GM18873 (cell line): ENCODE data around the gene VPS13A.
"Not testable (repeated sequence)": the region's sequence is repeated elsewhere in the genome, so short reads cannot be mapped to it uniquely, and the experiment has no call there.

Experiments used
- ATAC-seq: cut with Tn5 transposase; IDR thresholded peaks from one replicate; pipeline ENCODE4 v1.9.1; 2021; ENCODE audit warnings: mild to moderate bottlenecking, moderate library complexity, moderate number of reproducible peaks; ENCODE audit not compliant: unreplicated experiment, low FRiP score

VPS13A gene

DNA sequence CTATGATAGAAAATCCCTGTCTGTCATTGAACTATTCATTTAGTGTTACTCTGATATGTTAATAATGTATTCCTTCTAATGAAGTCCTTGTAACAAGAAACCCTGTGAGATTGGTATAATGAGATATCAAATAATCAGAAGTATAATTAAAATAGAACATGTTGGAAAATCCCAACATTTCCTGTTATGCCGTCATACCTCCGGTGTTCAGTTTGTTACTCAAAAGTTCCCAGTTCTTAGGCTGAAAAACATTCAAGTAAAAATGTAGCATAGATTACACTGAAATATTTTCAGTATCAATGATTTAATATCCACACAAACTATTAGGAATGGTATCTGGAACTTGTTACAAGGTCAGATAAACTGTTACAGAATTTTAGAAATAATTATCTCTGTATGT, 243.3 kb downstream of the VPS13A start:
- ATAC-seq = no peak

DNA sequence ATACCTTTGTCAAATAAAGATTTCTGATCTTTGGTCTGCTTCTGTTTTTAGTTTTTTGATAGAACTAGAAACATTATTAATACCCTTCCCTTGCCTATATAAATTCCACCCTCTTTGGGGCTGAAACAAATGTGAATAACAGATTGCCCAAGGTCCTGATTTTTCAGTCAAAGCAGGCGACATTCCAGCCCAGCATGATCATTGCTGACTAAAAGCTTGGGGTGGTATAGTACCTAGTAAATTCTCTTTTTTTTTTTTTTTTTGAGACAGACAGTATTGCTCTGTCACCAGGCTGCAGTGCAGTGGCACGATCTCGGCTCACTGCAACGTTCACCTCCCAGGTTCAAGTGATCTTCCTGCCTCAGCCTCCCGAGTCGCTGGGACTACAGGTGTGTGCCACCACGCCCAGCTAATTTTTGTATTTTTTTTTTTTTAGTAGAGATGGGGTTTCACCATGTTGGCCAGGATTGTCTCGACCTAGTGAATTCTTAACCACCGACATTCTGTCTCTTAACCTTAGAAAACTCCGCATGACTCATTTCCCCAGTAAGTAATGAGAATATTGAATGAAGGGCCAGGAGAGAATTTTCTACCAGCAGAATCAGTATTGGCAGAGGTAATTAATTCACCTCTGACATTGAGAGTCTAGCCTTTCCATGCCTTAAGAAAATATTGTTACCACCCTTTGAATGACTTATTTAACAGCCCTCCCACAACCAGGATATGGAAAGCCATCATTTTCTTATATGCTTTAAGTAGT, 244.4 kb downstream of the VPS13A start:
- ATAC-seq = no peak

DNA sequence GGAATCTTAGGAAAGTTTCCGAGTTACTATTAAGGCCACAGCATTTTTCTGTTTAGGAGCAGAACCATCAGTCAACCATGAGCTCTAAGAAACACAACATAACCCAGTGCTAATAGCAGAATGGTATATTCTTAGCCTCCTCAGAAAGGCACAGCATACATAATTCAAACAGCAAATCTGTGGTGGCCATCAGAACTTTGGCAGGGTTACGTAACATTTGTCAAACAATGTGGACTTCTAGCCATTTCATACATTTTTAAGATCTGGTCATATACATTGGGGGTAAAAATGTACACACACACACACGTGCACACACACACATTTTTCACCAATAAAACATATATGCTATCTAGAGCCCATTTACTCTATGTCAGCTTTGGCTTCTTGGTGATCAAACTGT, 245.6 kb downstream of the VPS13A start:
- ATAC-seq = no peak

DNA sequence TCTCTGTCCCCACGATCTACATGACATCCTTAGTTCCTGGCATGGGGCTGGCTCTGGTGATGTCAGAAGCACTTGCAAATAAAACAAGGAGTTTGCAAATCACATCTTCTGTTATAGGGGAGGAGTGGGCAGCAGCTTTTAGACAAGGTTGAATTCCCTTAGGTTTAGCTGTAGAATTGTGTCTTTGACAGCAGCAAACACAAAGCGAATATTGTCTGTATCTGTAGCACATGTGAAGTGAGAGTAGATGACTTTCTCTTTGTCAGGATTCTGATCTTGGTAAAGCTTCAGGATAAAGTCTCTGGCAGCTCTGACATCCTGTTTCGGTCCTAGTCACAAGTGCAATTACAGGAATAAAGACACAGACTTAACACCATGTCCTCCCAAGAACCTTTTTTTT, 246.5 kb downstream of the VPS13A start:
- no peak for ATAC-seq

DNA sequence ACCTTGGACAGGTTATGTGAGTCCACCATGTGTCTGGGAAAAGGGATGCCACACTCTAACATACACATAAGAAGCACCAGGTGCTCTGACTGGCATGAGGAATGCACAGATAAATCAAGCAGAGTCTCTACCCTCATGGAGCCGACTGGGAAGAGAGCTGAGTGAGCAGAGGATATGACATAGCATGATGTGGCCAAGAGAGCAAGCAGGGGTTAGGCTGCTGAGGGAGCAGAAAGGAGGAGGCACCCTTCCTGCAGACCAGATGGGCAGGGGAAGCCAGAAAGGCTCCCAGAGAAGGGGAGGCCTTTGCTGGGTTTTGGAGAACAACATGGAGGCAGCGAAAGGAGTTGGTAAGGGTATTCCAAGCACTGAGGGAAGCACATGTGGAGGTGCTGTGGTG, 247.7 kb downstream of the VPS13A start:
- ATAC-seq = no peak

DNA sequence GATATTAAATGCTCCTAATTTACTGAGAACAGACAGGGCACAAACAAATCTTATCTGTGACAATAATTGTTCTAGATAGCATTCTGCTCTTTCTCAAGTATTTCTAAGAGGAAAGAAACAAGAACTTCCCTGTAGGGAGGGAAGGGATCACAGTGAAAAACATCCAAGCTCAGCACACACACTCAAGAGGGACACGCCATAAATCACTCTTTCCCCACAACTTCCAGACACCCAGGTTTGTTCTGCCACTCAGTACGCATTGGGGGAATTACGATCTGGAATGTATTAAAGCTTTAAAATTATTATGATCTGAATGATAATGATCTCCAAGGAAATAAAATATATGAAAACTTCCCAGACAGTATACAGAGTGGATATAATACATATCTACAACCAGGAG, 249.4 kb downstream of the VPS13A start:
- ATAC-seq = no peak

DNA sequence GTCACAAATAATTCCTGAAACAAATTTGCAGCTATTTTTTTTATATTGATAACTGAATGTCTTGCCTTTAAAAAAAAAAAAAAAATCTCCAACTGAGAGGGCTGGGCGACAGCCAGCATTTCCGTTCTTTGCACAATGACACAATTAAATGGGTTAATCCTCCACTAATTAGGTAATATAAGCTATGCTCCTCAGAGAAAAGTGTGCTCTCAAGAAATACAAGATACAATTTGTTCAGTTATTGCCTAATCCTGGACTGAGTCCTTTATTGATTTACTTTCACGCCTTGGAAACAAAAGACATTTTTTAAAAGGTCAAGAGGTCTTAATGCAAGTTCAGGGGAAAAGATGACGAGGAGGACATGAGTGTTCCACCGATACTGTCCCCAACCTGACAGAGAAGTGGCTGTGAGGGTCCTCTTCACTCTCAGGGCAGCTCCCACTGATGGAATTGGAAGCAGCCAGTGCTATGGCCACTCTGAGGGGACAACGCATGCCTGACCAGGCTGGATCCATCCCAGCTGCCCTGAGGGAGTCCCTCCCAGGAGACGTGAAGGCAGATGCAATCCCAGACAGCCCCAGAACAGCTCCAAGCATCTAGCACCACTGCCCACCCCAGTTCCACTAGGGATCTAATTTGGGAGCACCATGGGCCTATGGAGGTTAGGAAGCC, 250.1 kb downstream of the VPS13A start:
- no peak for ATAC-seq

DNA sequence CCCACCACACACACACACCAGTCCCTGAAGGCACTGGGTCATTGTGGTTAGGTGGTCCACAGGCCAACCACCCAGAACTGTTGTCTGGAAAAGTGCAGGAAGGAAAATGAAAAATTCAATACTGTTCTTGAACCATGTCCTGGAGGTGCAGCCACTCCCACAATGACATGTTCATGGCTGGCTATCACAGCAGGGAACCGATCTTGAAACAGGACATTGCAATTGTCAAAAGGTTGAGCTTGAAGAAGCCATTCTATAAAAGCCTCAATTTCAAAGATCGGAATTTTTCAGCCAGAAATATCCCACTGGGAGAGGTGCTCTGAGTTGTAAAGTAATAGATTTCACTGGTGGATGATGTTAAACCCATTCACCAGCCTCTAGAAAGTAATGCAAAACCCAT, 252.6 kb downstream of the VPS13A start:
- no peak for ATAC-seq

DNA sequence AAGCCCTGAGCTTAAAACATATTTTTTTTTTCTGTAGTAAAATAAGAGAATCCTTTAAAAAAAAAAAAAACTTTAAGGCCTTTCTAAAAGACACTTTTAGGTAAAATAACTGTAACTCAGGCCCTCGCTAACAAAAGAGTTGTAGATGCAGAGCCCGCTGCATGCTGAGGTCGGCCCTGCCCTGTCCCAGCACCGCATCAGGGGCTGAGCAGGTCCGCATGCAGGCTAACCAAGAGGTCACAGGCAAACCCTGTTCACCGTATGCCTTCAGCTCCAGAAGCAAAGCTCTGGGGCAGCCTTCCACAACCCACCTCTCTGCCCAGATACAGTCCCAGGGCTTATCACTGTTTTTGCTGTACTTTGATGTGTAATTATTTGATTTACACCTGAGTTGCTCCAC, 254.7 kb downstream of the VPS13A start:
- ATAC-seq = no peak

DNA sequence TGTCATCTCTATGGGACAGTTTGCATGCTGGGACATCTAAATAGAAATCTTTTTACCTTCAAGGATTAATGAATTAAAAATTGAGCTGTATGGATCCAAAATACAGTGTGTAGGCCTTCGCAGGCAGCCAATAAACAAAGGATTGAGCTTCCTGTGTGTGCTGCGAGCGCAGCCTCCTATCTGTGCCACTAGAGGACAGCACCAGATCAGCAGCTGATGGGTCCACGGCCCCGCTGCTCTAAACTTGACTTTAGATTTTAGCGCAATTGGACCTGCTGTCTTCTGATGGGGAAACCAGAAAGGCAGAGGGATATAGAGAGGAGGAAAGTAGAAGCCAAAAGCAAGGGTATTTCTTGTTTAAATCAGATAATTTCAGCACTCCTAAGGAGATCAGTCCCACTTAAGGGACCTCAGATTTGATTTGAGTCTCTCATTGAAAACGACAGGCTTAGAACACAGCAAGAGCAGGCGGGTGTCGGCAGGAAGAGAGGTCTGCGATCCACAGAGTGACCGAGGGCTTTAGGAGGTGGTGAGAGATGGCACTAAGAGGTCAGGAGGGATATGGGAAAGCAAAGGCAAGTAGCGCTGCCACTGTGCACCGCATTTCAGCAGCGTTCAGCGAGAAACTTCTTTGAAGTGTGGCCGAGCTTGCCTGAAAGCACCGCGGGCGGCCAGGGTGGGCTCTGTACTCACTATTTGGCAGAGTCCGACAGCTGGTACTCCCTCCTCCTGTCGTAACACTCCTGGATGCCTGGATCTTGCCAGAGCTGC, 256.5 kb downstream of the VPS13A start:
- peak; percentile 89 for ATAC-seq

DNA sequence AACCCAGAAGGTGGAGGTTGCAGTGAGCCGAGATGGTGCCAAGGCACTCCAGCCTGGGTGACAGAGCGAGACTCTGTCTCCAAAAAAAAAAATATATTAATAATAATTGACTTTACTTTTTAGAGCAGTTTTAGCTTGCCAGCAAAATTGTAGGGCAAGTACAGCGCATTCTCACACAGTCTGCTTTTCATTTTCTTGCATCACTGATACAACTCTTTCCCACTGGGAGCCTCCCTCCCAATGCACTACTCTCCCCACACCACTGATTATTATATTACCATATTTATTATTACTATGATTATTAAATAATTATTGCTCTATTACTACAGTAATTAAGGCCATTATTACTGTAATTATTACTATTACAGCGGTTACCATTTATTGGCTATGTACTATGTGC, 257.9 kb downstream of the VPS13A start:
- ATAC-seq = no peak

DNA sequence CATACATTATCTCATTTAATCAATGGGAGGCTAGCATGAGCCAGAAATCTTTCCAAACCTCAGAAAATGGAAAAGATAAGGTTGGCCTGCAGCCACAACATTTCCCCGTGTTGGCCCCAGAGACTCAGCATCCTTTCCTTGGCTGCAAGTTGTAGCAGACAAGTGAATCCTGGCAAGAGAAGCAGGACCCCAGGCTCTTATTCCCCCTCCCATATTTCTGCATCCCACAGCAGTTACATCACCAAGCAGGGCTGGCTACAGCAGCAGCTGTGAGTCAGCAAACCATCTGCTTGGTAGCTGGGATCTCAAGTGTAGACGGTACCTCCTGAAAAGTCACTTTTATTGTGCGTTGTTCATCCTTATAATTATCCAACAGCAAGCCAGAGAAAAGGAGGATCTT, 258.4 kb downstream of the VPS13A start:
- no peak for ATAC-seq

DNA sequence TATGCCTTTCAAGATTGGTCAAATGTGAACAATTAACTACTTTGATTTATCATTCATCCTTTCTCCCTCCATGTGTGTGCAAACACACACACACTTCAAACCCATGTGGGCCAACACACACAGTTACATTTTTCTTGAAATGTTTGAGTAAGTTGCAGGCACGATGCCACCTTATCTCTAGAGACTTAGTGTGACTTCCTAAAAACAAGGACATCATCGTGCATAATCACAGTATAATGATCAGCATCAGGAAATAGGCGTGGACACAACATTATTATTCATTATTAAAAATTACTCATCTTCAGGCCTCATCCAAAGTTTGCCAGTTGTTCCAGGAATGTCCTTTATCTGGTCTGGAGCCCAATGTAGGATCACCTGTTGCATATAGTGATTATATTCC, 261.3 kb downstream of the VPS13A start:
- no peak for ATAC-seq

DNA sequence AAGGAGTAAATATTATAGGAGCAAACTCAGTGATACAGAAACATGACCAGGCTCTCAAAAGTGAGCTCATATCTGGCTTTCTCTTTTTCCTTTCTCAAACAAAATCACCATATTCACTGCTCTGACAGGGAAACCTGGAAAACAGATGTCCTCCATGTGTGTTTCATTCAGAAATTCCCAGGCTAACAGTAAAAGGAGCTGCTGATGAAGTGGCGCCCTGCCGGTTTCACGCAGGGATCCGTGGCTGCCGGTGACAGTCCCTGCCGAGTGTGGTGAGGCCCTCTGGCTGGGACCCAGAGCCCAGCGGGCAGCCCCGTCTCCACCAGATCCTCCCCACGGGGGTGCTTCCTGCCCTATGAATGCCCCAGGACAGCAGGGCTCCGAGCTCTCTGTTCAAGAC, 262.7 kb downstream of the VPS13A start:
- no peak for ATAC-seq

DNA sequence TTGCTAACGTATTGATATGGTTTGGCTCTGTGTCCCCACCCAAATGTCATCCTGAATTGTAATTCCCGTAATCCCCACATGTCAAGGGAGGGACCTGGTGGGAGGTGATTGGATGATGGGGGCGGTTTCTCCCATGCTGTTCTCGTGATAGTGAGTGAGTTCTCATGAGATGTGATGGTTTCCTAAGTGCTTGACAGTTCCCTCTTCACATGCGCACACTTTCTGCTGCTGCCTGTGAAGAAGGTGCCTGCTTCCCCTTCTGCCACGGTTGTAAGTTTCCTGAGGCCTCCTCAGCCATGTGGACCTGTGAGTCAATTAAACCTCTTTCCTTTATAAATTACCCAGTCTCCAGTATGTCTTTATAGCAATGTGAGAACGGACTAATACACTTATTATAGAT, 263.8 kb downstream of the VPS13A start:
- not testable (repeated sequence) for ATAC-seq

DNA sequence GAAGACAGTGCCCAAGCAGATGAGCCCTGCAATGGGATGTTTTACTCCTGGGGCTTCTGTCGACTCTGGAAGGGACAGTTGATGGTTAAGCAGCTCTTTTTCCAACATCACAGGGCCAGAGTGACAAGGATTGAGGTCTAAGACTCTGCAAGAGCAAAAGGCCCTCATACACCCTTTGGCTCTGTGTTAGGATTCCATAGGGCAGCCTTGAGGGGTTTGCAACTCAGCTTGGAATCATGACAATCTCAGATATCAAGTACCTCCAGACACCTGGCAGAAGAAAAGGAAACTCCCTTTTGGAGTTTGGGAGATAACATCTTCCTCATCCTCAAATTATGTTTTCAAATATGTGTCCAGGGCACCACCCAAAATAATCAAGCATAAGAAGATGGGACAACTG, 265.1 kb downstream of the VPS13A start:
- no peak for ATAC-seq

DNA sequence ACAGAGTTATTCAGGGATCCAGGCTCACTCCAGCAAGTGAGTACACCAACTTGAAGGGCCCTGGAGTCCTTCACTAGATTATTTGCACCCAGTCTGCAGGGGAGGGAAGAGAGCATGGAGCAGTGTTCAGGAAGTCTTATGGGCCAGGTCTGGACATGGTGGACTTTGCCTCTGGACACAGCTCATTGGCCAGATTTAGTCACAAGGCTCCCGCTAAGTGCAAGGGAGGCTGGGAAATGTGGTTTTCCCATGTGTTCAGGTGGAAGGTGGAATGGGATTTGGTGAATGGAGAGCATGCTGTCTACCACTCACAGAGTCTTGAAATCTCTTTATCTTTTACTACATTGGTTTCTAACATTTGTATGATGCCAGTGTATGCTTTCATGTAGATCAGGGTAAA, 270.3 kb downstream of the VPS13A start:
- ATAC-seq = no peak

DNA sequence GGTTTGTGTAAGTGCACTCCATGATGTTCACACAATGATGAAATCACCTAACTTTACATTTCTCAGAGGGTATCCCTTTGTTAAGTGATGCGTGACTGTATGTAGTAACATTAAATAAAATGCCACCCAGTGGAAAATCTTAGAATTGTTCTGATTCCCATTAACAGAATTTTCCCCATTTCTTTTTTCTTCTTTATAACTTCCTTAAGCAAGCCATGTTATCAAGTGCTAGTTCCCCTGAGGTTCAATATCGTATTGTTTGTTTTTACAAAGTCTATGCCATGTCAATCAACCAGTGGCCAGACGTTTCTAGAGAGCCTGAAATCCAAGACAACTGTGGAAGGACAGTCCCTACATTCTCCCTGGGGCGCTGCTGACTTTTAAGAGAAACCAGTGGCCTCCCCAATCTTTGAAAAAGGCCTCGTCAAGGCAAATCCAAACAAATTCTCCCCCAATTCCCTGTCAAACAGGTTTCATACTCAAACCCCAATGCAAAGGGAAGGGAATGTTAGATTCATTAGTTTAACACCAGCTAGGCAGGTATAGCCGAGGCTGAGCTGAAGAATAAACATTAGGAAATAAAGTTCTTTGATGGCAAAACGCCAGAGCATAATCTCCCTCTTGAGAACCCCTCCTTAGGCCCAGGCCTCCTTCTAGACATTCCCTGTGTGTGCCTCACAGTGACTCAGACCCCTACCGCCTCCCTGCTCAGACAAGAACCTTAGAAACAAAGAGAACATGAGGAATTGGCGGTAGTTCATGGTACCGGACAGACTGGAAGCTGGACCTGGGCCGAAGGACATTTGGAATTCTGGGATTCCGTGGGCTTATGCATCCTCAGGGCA, 272.1 kb downstream of the VPS13A start:
- ATAC-seq = no peak

DNA sequence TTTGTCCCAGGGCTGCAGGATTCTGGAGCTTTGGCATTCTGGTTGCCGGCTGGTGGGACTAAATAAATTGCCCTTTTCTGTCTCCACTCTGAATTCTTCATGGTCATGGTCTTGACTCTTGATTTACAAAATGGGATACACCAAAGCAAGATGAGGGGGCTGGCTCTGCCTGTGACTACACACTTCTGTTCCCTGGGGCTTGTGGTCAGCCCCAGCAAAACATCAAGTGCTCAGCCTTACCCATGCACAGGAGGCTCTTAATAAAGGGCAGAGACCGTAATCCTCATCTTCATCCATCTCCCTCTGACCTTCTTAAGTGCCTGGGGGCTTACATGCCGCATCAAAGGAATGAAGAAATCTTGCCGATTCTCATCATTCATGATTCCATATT, 272.7 kb downstream of the VPS13A start:
- no peak for ATAC-seq

DNA sequence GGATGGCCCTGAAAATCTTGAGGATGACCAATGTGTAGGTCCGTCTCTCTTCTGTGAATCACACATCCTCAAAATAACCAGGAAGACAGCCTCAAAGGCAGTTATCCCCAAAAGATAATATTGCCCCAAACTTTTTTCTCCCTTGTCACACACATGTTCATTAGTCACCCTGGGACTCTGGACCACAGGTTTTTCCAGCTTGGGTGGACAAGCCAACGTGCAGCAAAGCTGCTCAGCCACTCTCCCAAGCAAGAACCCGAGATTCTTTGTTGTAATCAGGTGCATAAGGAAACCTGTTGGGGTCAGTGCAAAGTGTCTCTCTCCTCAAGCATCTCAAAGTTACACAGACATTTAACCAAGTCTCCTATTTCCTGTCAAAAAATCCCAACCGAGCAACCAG, 274.2 kb downstream of the VPS13A start:
- ATAC-seq = no peak
